NCI-H82 treated with DMSO at 0.1 percent for 48 hours (cell line): ENCODE data around the gene EQTN.
"Not testable (repeated sequence)": the region's sequence is repeated elsewhere in the genome, so short reads cannot be mapped to it uniquely, and the experiment has no call there.

ENCODE experiments used
- DNase-seq: peaks from one replicate; lab custom pipeline; 2025; ENCODE audit not compliant: unreplicated experiment; lab: John Stamatoyannopoulos, UW

The EQTN gene

GRCh38 chr9:27293996-27294395 is 3.0 kb downstream of the EQTN start:
- DNase-seq = no peak

- DNase-seq = peak; percentile 70
Observed at GRCh38 chr9:27292659-27293405, 4.1 kb downstream of the EQTN start.

DNA sequence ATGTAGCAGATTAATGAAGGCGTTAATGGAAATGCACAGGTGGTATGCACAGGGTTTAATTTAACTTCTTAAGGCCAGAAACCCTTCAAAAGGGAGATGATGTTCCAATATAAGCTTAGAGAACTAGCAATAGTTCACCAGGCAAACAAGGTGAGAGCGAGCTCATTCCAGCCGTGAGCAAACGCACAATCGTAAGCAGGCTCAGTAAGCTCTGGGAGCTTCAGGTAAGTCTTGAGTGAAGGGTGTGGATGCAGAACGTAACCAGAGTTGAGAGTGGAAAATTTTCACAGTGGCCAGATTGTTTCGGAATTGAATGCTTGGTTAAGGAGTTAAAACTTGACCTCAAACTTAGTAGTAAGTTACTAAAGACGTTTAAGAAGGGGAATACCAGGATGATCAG is 5.7 kb downstream of the EQTN start:
- DNase-seq = no peak

- DNase-seq = no peak
Observed at GRCh38 chr9:27282269-27282668, 14.7 kb downstream of the EQTN start.

DNA sequence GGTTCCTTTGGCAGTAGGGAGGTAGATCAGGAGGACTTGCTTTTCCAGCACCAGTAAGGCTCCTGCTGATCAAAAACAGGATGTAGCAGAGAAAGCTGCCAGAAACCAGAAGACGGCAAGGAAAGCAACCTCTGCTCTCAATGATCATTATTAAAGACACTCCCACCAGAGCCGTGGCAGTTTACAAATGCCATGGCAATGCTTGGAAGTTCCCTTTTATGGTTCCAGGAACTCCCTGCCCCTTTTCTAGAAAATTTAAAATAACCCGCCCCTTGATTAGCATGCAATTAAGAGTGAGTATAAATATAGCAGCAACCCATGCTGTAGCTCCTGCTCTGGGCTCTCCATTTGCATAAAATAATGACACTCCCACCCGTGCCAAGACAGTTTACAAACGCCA is 16.1 kb downstream of the EQTN start:
- no peak for DNase-seq

- DNase-seq = no peak
Observed at GRCh38 chr9:27280249-27280648, 16.7 kb downstream of the EQTN start.

- no peak for DNase-seq
Observed at GRCh38 chr9:27279611-27280010, 17.3 kb downstream of the EQTN start.

GRCh38 chr9:27278374-27278773 is 18.6 kb downstream of the EQTN start:
- DNase-seq = no peak

GRCh38 chr9:27276193-27277030 is 20.5 kb downstream of the EQTN start:
- DNase-seq = peak; percentile 28

DNA sequence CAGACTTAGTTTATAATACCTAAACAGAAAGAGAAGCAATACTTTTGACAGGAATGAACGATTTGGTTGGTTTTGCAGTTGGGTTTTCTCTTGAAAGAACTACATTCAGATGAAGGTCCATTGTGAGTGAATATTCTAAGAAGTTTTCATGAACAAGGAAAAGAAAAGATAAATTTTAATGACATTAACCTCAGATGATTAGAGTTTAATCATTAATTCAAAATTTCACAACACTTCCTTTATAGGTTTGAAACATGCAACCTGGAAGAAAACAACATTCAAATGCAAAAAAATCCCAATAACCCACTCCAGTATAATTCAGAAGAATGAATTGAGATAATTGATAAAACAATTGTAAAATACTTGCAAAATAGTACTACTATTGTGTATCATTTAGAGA is 23.8 kb downstream of the EQTN start:
- no peak for DNase-seq

DNA sequence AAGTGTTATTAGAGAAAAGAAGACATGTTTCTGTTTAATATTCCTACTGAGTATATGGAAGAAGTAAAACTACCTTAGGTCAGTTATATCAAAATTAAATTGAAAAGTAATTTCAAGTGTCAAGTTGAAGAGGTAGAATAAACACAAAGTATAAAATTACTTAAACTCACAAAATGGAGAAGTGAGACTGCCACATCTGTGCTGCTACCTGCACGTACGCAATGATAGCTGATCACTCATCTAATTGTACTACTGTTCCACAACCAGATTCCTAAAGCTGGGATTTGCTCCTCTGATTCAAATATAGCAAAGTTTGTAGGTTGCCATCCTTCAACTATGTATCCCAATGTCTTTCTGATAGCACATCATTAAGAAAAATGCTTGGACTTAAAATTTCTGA is 24.8 kb downstream of the EQTN start:
- no peak for DNase-seq

DNA sequence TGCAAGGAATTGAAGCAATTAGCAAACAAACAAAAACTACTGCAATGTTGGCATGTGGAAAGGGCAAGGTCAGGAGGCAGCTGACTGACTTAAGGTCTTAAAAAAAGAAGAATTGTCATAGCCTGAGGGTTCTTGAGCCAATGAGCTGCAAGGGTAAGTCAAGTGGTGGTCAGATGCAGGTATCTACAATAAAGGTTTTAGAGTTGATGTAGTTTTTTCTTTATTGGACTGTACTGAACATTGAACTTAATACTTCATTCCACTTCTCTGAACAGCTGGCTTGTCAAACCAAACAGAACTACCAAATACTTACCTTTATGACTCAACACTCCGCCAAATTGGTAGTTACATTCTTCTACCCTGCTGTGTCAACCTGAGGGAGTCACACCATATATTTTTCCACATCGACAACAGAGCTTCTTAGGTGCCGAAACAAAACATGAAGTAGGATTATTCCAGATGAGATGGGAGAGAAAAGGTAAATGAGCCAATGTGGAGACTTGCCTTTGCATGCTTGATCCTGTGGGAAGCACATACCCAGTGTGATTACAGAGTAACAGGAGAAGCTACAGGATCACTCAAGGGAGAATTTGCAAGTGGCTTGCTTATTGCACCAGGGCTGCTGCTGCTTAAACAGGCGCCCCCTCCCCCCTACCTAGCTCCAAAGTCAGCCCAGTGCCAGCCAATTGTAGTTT is 35.3 kb downstream of the EQTN start:
- no peak for DNase-seq

- DNase-seq = no peak
Observed at GRCh38 chr9:27260789-27261516, 36.0 kb downstream of the EQTN start.

- no peak for DNase-seq
Observed at GRCh38 chr9:27258662-27259061, 38.3 kb downstream of the EQTN start.

GRCh38 chr9:27248702-27249101 is 48.2 kb downstream of the EQTN start:
- no peak for DNase-seq

DNA sequence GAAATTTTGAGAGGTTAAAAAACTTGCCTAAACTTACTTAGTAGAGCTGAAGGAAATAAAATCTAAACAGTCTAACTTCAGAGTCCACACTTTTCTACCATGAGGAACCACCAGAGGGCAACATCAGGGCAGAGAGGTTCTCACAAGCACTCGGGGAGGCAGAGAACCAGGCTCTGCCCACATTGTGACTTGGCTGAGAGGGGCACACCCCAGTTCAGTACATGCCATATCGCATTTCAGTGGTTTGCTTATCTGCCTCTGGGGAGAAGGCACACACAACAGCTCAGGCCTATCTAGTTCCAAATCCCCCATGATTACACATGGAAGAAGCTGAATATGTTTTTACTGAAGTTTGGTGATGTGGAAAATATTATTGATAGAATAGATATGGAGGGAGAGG is 49.2 kb downstream of the EQTN start:
- DNase-seq = no peak

- not testable (repeated sequence) for DNase-seq
Observed at GRCh38 chr9:27239648-27240047, 57.3 kb downstream of the EQTN start.
